ENCODE measurements around the gene UGT1A5.

Gene UGT1A5

DNA sequence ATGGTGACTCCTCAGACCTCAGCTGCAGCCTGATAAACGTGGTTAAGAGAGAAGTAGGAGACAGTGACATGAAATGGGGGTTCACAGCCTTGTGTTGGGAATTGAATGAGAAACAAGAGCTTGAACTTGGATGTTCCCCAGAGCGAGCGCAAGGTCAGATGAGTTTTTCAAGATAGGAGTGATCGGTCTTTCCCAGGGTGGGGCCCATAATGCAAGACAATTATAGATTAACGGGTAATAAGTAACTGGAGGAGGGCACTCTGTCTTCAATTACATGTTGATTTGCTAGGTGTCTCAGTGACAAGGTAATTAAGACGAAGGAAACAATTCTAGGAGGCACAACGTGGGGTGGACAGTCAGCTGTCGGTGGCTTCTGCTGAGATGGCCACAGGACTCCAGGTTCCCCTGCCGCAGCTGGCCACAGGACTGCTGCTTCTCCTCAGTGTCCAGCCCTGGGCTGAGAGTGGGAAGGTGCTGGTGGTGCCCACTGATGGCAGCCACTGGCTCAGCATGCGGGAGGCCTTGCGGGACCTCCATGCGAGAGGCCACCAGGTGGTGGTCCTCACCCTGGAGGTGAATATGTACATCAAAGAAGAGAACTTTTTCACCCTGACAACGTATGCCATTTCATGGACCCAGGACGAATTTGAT is at the start of gene UGT1A5:
Gene UGT1A5, plus strand, starts transcription at position 297 of the 651 bp plus-strand sequence. Its CDS starts 85 bp downstream, at position 382.
- DNase-seq (ENCODE audit: low read depth in 2 of 2) = no peak

DNA sequence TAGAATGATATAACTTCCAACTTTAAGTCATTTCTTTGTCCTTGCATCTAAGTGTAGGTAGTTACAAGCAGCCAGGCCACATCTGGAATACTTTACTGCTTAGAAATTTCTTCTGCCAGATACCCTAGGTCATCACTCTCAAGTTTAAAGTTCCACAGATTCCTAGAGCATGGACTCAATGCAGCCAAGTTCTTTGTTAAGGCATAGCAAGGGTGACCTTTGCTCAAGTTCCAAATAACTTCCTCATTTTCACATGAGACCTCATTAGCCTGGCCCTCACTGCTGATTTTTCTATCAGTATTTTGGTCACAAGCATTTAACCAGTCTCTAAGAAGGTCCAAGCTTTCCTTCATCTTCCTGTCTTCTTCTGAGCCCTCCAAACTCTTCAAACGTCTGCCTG is 48.8 kb upstream of the UGT1A5 start:
- DNase-seq (ENCODE audit: low read depth in 2 of 2) = no peak

DNA sequence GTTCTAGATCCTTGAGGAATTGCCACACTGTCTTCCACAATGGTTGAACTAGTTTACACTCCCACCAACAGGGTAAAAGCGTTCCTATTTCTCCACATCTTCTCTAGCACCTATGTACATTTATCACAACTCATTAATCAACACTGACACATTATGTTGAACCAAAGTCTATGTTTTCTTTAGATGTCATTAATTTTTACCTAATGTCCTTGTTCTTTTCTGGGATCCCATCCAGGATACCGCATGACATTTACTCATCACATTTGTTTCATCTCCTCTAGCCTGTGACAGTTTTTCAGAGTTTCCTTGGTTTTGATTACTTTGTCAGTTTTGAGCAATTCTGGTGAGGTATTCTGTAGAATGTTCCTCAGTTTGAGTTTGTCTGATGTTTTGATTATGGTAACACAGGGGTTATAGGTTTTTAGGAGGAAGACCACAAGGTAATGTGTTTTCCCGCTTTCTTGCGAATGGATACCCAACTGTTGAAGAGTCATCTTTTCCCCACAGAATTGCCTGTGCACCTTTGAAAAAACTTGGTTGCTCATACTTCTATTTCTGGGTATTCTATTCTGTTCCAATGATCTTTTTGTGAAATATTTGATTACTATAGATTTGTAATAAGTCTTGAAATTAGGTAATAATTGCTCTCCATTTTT is 44.0 kb upstream of the UGT1A5 start:
- DNase-seq (ENCODE audit: low read depth in 2 of 2) = no peak

DNA sequence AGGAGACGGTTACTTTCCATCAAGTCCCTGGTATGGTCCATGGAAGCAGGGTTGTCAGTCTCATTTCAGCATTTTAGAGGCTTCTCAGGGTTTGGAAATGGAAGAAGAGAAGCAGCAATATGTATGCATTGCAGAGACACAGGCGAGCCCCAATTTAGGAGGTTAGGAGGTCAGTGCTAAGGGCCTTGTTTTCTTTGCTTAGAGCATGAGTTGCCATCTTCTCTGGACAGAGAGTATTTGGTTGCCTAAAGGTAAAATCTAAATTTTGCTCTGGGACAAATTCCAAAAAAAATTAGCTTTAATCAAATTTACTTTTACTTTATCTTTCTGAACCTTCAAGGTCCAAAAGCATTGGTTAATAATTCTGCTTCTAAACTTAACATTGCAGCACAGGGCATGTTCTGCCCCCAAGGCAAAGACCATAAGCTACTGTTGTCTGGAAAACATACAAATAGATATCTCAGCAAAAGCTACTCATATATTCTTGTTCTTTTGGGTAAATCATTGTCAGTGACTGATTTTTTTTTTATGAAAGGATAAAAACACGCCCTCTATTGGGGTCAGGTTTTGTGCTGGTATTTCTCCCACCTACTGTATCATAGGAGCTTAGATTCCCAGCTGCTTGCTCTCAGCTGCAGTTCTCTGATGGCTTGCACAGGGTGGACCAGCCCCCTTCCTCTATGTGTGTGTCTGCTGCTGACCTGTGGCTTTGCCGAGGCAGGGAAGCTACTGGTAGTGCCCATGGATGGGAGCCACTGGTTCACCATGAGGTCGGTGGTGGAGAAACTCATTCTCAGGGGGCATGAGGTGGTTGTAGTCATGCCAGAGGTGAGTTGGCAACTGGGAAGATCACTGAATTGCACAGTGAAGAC is 41.2 kb upstream of the UGT1A5 start, which contains the start of gene UGT1A9:
Gene UGT1A9, plus strand, starts transcription at position 609 of the 872 bp plus-strand sequence. Its CDS starts 37 bp downstream, at position 646.
- no peak for DNase-seq (ENCODE audit: low read depth in 2 of 2)

DNA sequence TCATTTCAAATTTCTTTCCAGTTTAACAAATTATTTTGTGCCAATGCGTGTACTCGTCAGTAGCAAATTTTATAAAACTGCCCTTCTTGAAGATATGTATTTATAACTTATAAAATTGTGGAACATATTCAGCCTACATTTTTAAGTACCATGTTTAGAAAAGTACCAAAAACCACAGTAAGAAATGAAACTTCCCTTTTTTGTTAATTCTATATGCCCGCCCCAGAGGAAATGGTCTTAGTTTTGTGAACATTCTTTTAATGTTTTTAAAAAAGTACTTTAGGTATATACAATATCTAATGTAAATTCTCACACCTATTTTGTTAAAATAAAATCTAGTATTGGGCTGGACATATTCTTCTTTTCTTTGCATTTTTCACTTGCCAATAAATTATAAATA is 39.8 kb upstream of the UGT1A5 start:
- DNase-seq (ENCODE audit: low read depth in 2 of 2) = no peak

DNA sequence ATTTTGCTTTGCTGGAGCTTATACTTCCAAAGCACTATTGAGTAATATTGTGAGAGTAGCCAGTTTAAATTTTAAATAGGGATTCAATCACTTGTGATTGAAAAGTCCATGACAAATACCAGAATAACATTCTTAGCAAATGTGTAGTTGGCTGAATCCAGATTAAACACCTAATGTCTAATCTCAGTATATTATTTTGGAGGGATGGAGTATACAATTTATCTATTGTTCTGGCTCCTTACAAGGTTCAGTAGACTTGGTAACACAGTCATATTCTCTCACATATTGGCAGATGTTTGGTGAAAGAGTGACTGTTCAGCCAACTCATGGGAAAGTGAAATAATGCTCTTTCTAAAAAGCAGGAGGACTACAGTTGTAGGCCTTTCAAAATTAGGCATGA is 38.8 kb upstream of the UGT1A5 start:
- no peak for DNase-seq (ENCODE audit: low read depth in 2 of 2)

DNA sequence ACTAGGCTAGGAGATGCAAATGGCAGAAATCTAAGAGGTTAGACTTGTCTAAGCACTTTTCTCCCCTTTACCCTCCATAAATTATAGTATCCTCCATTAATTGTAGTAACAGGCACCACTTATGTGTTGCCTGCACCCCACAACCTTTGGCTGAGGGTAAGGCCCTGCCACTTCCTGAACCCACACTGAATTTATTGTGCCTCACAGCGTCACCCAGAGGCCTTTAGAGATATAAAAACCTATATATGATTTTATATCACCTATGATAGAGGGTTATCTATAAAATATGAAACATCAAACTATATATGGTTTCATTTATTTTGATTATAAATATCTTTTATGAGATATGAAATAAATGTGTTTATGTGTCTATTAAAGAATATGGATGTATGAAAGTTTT is 38.4 kb upstream of the UGT1A5 start:
- DNase-seq (ENCODE audit: low read depth in 2 of 2) = no peak

DNA sequence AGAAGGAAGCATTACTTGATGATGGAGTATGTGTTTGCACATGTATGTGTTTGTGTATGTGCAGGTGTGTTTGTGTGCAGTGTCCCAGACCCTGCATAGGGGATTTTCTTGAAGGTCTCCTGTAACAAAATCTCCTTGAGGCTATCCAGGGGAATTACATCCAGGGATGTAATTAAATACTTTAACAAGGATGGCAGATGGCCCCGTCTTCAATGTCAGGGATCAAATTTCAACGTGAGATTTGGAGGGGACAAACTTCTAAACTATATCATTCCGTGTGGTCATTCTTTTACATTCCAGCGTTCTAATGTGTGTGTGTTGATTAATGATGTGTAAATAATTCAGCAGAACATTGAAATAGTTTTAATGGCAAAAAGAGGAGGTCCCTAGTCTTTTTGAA is 37.7 kb upstream of the UGT1A5 start:
- DNase-seq (ENCODE audit: low read depth in 2 of 2) = no peak

DNA sequence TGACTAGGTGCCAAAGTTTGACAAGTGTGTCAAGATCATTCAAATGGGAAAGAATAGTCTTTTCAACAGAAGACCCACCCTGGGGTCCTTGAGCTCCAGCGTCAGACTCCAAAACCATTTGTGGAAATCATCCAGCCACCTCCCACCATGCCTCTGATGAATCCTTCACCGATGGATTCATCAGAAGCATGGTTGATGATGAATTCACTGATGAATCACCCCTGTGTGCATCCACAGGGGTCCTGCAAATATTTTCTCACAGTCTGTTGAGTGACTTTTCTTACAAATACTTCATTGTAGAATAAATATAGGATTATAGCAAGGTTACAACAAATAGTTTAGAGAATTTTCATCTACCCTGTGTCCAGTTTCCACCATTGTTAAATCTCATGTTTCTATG is 36.7 kb upstream of the UGT1A5 start:
- no peak for DNase-seq (ENCODE audit: low read depth in 2 of 2)

DNA sequence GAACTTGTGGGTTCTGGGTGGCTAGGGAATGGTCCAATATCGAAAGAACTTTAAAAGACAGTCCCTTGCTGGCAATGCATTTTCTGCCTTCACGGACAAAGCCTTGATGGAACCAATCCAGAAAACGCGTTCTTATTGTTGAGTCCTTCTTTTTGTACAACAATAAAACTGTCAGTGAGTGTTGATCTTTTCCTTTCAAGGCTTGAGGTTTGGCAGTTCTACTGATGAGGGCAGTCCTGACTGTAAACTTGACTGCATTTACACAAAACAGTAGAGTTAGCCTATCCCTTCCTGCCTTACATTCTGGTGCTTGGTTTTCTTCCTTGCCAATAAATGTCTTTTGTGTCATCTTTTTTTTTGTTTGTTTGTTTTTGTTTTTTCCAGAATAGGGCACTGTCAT is 33.5 kb upstream of the UGT1A5 start:
- no peak for DNase-seq (ENCODE audit: low read depth in 2 of 2)

DNA sequence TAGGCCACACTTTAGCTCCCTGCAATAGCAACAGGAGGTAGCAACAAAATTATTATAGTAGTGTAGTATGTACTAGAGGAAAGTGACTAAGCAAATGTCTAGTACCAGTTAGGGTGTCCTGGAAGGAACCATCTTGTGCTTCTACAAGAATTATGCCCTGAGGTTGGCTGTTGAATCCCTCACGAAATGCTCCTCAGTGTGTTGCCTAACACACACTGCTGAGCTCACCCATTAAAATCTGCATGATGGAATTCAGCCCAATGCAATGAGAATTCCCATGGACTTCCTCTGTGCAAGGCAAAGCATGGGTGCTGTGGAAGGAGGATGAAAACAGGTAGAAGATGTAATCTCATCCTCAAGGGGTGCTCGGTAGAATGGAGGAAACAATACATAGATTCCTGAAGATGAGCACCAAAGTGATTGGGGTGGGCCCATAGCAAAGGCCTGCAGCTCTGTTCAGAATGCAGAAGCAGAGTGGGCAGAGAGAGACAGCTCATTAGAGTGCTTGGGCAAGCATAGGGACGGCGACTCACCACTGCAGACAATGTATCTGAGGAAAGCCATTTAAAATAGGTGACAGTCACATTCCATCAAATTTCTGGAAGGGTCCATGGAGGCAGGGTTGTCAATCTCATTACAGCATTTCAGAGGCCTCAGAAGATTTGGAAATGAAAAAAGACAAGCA is 32.2 kb upstream of the UGT1A5 start:
- DNase-seq (ENCODE audit: low read depth in 2 of 2) = no peak

DNA sequence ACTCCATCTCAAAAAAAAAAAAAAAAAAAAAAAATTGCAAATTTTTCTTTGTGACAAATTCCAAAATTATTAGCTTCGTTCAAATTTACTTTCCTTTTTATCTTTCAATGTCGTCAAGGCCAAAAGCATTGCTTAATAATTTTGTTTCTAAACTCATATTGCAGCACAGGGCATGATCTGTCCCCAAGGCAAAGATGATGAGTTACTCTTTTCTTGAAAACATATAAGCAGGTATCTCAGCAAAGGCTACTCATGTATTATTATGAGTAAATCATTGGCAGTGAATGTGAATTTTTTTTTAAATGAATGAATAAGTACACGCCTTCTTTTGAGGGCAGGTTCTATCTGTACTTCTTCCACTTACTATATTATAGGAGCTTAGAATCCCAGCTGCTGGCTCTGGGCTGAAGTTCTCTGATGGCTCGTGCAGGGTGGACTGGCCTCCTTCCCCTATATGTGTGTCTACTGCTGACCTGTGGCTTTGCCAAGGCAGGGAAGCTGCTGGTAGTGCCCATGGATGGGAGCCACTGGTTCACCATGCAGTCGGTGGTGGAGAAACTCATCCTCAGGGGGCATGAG is 31.1 kb upstream of the UGT1A5 start, which contains the start of gene UGT1A7:
Gene UGT1A7, plus strand, starts transcription at position 381 of the 579 bp plus-strand sequence. Its CDS starts 37 bp downstream, at position 418.
- DNase-seq (ENCODE audit: low read depth in 2 of 2) = no peak

DNA sequence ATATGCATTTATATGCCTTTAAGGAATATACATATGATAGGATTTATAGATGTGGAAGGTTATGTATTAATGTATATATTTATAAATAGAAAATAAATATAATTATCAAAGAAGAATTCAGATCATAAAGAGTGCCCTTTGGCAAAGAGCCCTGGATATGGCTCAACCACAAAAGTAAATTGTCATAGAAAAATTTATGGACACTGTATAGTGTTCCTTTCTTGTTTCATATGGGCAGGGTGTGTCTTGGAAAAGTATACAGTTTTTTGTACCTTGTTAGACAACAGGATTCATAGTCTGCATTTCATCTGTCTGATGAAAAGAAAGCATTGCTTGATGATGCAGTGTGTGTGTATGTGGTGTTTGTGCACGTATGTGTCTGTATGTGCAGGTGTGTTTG is 28.1 kb upstream of the UGT1A5 start:
- DNase-seq (ENCODE audit: low read depth in 2 of 2) = no peak

DNA sequence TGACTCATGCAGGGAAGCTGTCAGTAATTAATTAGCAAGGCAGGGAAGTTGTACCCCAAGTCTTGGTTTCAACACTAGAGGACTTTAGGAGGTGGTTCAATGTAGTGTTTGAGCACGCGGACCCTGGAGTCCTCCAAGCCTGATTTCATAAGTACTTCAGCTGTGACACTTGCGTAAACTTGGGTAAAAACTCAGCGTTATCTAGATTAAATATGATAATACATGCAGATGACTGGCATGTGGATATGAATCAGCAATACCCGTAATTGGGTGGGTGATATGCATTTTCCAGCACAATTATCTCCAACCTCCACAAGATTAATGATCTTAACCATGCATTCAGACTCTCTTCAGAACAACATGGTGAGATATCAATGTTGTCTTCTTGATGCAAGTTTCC is 25.8 kb upstream of the UGT1A5 start:
- no peak for DNase-seq (ENCODE audit: low read depth in 2 of 2)

DNA sequence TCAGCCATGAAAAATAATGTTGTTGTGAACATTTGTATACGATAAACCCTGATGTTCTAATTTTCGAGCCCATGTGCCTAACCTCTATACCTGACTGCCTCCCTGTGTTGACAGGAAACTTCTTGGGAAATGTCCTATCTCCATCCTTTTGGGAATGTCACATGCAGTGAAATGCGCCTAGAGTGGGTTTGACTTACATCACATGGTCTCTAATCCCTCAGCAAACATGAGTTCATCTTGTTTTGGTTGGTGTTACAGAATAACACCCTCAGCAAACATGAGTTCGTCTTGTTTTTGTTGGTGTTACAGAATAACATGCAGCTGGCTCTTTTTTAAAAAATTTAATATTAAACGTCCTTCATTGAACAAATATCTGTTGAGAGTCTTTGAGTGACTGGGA is 24.4 kb upstream of the UGT1A5 start:
- DNase-seq (ENCODE audit: low read depth in 2 of 2) = no peak

DNA sequence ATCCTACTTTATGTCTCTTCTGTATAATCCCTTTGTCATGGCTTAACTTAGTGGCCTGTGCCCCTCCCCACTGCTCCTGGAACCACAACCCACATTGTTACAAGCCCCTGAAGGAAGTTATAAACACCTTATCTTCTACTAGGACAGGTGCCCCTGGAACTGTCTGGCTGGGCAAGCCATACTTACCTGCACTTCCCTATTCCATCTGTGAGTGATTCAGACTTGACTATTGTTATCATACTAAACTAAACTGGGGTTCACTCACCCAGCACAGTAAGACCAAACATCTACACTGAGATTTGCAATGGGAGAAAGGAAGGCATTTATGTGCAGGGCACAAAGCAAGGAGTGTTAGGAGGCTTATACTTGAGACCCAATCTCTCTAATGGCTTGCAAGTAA is 23.7 kb upstream of the UGT1A5 start:
- no peak for DNase-seq (ENCODE audit: low read depth in 2 of 2)

DNA sequence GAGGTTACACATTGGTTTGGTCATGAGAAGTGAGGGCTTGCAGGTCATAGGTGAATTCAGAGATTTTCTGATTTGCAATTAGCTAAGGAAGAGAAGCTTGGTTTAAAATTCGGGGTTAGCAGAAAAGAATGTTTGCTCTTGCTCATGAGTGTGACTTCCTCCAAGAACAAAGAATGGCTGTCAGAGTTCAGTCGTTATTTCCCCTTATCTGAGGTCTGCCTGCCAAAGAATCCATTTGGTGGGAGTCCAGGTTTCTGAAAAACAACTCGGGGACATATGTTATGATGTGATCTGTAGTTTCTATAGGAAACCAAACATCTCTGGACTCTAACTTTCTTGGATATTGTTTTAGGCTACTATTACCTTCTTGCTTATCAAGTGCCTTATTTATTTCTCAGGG is 23.2 kb upstream of the UGT1A5 start:
- no peak for DNase-seq (ENCODE audit: low read depth in 2 of 2)

DNA sequence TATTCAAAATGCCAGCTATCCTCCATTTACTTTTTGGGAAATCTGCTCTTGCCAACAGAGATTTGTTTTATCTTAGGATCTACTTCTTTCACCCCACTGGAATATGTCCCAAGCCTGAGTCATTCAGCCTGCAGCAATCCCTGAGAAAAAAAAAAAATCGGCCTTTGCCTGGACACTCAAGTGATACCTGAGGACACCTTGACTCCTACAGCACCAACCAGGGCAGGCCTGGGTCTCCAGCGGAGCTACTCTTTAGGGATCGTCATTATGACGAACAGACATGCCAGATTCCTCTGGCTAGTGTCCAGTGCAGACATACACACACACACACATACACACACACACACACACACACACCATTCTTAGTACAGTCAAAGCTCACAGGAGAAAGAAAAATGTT is 22.3 kb upstream of the UGT1A5 start:
- no peak for DNase-seq (ENCODE audit: low read depth in 2 of 2)

DNA sequence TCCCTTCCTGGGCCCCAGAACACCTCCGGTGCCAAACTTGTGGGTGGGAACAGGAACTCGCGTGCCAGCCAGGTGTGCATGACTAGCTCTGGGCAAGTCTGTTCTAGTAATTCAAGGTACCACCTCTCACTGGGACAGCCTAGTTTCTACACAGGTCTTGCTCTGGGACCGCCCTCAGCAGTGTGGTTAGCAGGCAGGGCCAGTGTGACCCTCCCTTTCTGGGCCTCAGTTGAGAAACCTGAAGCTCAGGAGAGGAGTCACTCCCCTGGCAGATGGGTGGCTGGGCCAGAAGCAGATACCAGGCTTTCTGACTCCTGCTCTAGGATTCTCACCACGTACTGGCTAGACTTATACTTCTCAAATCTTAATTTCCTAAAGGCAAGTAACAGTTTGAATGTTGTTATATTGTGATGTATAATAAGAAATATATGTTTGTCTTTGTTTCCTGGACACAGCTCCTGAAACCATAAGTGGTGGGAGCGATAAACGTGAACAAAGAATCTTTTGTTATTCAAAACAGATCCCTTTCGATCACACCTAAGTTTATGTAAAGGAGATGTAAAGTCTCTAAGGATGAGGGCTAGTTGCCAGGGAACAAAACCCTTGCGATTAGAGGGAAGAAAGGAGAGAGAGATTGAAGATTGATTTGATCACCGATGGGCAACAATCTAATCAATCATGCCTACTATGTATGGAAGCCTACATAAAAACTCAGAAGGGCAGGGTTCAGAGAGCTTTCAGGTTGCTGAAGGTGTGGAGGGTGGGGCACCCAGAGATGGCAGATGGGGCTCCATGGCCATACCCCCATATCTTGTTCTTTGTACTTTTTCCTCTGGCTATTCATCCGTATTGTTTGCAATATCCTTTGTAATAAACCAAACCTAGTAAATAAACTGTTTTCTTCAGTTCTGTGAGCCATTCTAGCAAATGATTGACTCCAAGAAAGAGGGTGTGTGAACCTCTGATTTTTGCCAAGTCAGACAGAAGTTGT is 21.0 kb upstream of the UGT1A5 start:
- no peak for DNase-seq (ENCODE audit: low read depth in 2 of 2)

DNA sequence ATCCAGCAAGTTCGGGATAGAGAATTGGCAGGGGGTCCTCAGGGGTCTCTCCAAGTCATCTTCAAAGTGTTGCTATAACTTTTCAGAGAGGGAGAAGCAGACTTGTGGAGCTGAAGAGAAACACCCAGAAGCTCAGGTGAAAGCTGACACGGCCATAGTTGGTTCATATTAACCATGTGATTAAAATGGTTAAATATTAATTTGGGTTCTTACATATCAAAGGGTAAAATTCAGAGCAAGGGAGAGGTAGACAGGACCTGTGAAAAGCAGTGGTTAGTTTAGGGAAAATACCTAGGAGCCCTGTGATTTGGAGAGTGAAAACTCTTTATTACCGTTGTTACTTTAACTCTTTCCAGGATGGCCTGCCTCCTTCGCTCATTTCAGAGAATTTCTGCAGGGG is 20.1 kb upstream of the UGT1A5 start, which contains the start of gene UGT1A6:
Gene UGT1A6, plus strand, starts transcription at position 243 of the 400 bp plus-strand sequence. Its CDS starts 115 bp downstream, at position 358.
- DNase-seq (ENCODE audit: low read depth in 2 of 2) = no peak
